NCI-H446 (cell line): ENCODE results near the gene AADACL4.

Experiments
- DNase-seq, 2 experiments: peaks; one replicate each; lab custom pipeline; 2025; lab: John Stamatoyannopoulos, UW

The AADACL4 gene

GRCh38 chr1:12613180-12613579, 30.7 kb upstream of the AADACL4 start:
- no peak for DNase-seq

- DNase-seq, result no peak
Measured at GRCh38 chr1:12614402-12615158, 29.3 kb upstream of the AADACL4 start.

- DNase-seq, result no peak
Measured at GRCh38 chr1:12615159-12615864, 28.6 kb upstream of the AADACL4 start.

- DNase-seq, result no peak
Measured at GRCh38 chr1:12615865-12616708, 27.8 kb upstream of the AADACL4 start.

- no peak for DNase-seq
Measured at GRCh38 chr1:12616709-12617373, 27.0 kb upstream of the AADACL4 start.

- no peak for DNase-seq
Measured at GRCh38 chr1:12617511-12617900, 26.4 kb upstream of the AADACL4 start.

GRCh38 chr1:12617901-12618660, 25.8 kb upstream of the AADACL4 start, which contains the start of gene DHRS3:
TSS of gene DHRS3 (minus strand) at chr1:12618210. CDS start at chr1:12617348, 862 bp downstream.
- DNase-seq, result no peak

- DNase-seq, result no peak
Measured at GRCh38 chr1:12618661-12618964, 25.3 kb upstream of the AADACL4 start.

GRCh38 chr1:12618965-12619791, 24.7 kb upstream of the AADACL4 start:
- DNase-seq, result no peak

GRCh38 chr1:12619792-12620487, 23.9 kb upstream of the AADACL4 start:
- peak; percentile 63 to 90 for DNase-seq

GRCh38 chr1:12620488-12620865, 23.4 kb upstream of the AADACL4 start:
- DNase-seq, result no peak

GRCh38 chr1:12620931-12621330, 23.0 kb upstream of the AADACL4 start:
- DNase-seq, result no peak

- DNase-seq, result no peak
Measured at GRCh38 chr1:12621346-12622335, 22.2 kb upstream of the AADACL4 start.

GRCh38 chr1:12622506-12622905, 21.4 kb upstream of the AADACL4 start:
- no peak for DNase-seq

- no peak for DNase-seq
Measured at GRCh38 chr1:12625276-12625675, 18.6 kb upstream of the AADACL4 start.

- no peak for DNase-seq
Measured at GRCh38 chr1:12626888-12627287, 17.0 kb upstream of the AADACL4 start.

GRCh38 chr1:12627296-12627695, 16.6 kb upstream of the AADACL4 start:
- DNase-seq, result no peak

- no peak for DNase-seq
Measured at GRCh38 chr1:12629511-12629956, 14.4 kb upstream of the AADACL4 start.
